GM04504 (cell line): ENCODE measurements around the gene MAPKAPK3.

Experiments used
- DNase-seq: peaks from one replicate; pipeline ENCODE4 v3.0.0-alpha.2; 2012; ENCODE audit warnings: low read depth

The MAPKAPK3 gene

GRCh38 chr3:50609071-50609762 is 7.7 kb upstream of the MAPKAPK3 start:
- DNase-seq = no peak

GRCh38 chr3:50609763-50610085 is 7.2 kb upstream of the MAPKAPK3 start:
- no peak for DNase-seq

- no peak for DNase-seq
These were observed 6.6 kb upstream of the MAPKAPK3 start for GRCh38 chr3:50610181-50610971.

- no peak for DNase-seq
These were observed 5.9 kb upstream of the MAPKAPK3 start for GRCh38 chr3:50610992-50611463.

- peak; percentile 85 for DNase-seq
These were observed 5.3 kb upstream of the MAPKAPK3 start, which contains the start of gene CISH for GRCh38 chr3:50611464-50612233. Gene CISH (minus strand): TSS chr3:50611774. CDS start chr3:50611650, 124 bp downstream.

- no peak for DNase-seq
These were observed 4.6 kb upstream of the MAPKAPK3 start for GRCh38 chr3:50612234-50612882.

GRCh38 chr3:50612970-50613846 is 3.7 kb upstream of the MAPKAPK3 start:
- no peak for DNase-seq

GRCh38 chr3:50615190-50615589 is 1.8 kb upstream of the MAPKAPK3 start:
- no peak for DNase-seq

- no peak for DNase-seq
These were observed 765 bp upstream of the MAPKAPK3 start for GRCh38 chr3:50616003-50616769.

GRCh38 chr3:50616770-50617095 is 218 bp upstream of the MAPKAPK3 start:
- peak; percentile 70 for DNase-seq

- no peak for DNase-seq
These were observed 1.0 kb downstream of the MAPKAPK3 start for GRCh38 chr3:50617911-50618481.

- DNase-seq = no peak
These were observed 3.5 kb downstream of the MAPKAPK3 start for GRCh38 chr3:50620420-50620819.

- DNase-seq = no peak
These were observed 3.9 kb downstream of the MAPKAPK3 start for GRCh38 chr3:50620820-50621219.

- DNase-seq = no peak
These were observed 5.9 kb downstream of the MAPKAPK3 start for GRCh38 chr3:50622881-50623280.

- DNase-seq = no peak
These were observed 7.0 kb downstream of the MAPKAPK3 start for GRCh38 chr3:50623840-50624474.

GRCh38 chr3:50624634-50625033 is 7.7 kb downstream of the MAPKAPK3 start:
- no peak for DNase-seq

GRCh38 chr3:50625231-50626182 is 8.6 kb downstream of the MAPKAPK3 start:
- DNase-seq = no peak

GRCh38 chr3:50626401-50626800 is 9.4 kb downstream of the MAPKAPK3 start:
- no peak for DNase-seq
